ENCODE results near the gene MORC3. TPM values are rescaled to one million over a fixed set of nuclear protein-coding genes. Genes with fewer than 3 reads are reported as not detected.
A peak's percentile ranks its signal among the peaks of the same experiment; 100 is the strongest.
"Not testable (repeated sequence)": the region's sequence is repeated elsewhere in the genome, so short reads cannot be mapped to it uniquely, and the experiment has no call there.

The MORC3 gene
- total RNA-seq: 10 to 100 TPM; 32.6 to 41.8 TPM

DNA sequence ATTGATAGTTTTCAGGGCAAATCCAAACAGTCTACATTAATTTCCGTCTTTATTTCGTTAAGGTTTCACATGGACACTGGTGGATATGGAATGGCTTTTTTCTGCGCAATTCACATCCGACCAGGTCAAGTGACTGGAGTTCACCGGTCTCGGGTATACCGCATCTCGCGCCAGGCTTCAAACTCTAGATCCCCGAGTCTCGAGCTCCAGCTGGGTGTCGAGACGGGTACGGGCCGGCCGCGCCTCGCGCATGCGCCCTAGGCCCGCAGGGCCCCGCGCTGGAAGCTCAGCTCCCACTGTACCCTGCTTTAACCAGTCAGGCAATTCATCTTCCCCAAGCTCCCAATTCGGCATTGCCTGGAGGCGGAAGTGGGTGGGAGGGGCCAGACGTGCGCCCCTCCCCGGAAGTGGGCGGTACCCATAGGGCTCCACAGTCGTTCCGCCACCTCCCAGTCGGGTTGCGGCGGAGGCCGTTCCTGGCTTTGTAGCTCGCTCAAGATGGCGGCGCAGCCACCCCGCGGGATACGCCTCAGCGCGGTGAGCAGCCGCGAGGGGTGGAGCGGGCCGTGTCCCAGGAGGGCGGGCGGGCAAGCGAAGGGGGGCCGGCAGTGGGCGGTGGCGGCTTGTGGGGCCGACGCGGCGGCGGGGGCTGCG, at the start of gene MORC3:
MORC3 (plus strand) TSS at position 431 of the 654 bp plus-strand sequence; CDS start at position 499, 68 bp downstream.
- peak within 1 kb of the TSS; percentile 83 to 97 for H3K27ac Mint-ChIP-seq
- peak; percentile 98 for DNase-seq (ENCODE audit: low spot score in 2 of 2)
- H3K36me3 Mint-ChIP-seq: peaks cover 24 to 59% of the 10 kb centered on the region in 2 donors
- H3K9me3 Mint-ChIP-seq: peaks cover 0 to 15% of the 10 kb centered on the region in 2 donors
- ATAC-seq: peak; percentile 91 to 92

DNA sequence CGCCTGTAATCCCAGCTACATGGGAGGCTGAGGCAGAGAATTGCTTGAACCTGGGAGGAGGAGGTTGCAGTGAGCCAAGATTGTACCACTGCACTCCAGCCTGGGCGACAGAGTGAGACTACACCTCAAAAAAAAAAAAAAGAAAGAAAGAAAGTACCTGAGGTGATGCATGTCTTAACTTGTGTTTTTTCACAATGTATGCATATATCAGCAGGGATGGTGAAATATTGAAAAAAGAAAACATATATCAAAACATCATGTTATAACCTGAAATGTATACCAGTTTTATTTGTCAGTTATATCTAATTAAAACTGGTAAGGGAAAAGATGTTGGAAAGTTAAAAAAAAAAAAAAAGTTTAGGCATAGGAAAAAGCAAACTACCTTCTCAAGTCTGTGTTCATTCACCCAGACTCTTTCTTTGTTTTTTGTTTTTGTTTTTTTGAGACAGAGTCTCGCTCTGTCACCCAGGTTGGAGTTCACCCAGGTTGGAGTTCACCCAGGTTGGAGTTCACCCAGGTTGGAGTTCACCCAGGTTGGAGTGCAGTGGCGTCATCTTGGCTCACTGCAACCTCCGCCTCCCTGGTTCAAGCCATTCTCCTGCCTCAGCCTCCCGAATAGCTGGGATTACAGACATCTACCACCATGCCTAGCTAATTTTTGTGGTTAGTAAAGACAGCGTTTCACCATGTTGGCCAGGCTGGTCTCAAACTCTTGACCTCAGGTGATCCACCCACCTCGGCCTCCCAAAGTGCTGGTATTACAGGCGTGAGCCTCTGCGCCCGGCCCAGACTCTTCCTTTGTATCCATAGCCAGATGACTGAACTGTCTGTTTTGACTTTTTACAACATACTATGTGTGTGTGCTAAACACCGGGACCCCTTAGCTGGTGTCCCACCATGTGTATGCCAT, 49.0 kb upstream of the MORC3 start:
- not testable (repeated sequence) for ATAC-seq; DNase-seq (ENCODE audit: low spot score in 2 of 2); H3K27ac Mint-ChIP-seq; H3K36me3 Mint-ChIP-seq; H3K9me3 Mint-ChIP-seq

DNA sequence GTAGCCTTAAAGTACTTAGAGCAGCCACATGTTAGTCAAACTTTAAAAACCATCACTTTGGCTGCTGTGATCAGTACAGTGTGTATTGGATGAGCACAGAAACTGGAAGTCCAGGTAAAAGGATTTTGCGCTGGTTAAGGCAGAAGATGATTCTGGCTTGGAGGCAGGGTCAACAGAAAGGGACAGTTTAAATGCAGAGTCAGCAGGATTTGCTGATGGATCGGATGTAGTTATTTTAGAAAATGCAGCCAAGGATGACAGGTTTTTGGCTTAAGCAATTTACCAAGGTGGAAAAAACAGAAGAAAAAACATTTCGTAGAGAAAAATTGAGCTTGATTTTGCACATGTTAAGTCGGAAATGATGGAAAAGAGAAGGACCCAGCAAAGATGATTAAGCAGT, 45.9 kb upstream of the MORC3 start:
- DNase-seq (ENCODE audit: low spot score in 2 of 2) (no peak), ATAC-seq (no peak)
- Mint-ChIP-seq H3K36me3 (peaks cover 0 to 6% of the 10 kb centered on the region in 2 donors), H3K9me3 (no peaks in the 10 kb centered on the region), H3K27ac (peak overlapping the region in 1 of 2 donors; percentile 26)

DNA sequence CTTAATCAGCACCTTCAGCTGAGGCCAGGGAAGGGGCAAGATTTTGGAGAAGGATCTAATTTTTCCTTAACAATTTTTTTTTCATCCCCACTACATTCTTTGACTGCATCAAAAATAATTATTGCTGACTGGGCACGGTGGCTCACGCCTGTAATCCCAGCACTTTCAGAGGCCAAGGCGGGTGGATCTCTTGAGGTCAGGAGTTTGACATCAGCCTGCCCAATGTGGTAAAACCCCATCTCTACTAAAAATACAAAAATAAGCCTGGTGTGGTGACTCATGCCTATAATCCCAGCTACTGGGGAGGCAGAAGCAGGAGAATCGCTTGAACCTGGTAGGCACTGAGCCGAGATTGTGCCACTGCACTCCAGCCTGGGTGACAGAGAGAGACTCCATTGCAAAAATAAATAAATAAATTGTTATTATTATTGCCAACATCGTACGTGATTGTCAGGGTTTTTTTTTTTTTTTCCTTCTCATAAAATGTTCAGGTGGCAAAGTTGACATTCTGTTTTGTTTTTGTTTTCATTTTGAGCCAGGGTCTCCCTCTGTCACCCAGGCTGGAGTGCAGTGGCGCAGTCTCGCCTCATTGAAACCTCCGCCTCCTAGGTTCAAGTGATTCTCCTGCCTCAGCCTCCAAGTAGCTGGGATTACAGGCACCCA, 37.3 kb upstream of the MORC3 start:
- no peaks in the 10 kb centered on the region for H3K9me3 Mint-ChIP-seq
- no peak overlapping the region for H3K27ac Mint-ChIP-seq
- H3K36me3 Mint-ChIP-seq: peaks cover under 1 to 4% of the 10 kb centered on the region in 2 donors
- peak in 1 of 2 donors; percentile 56 for ATAC-seq
- DNase-seq (ENCODE audit: low spot score in 2 of 2): no peak

DNA sequence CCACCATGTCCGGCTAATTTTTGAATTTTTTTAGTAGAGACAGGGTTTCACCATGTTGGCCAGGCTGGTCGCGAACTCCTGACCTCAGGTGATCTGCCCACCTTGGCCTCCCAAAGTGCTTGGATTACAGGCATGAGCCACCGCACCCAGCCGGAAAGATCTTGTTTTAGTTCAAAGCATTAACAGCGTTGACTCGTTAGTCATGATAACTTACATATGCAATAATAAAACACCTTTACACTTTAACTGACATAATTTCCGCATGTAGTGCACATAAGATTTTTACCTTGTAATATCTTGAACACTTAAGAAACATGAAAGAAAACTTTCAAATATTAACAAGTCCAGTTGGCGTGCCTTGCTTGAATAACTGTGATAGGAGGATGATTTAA, 36.8 kb upstream of the MORC3 start:
- not testable (repeated sequence) for DNase-seq (ENCODE audit: low spot score in 2 of 2); ATAC-seq; H3K36me3 Mint-ChIP-seq; H3K9me3 Mint-ChIP-seq; H3K27ac Mint-ChIP-seq

GRCh38 chr21:36288651-36289243, 31.2 kb upstream of the MORC3 start:
- peak overlapping the region; percentile 94 to 98 for H3K27ac Mint-ChIP-seq
- peak; percentile 71 to 77 for ATAC-seq
- no peak for DNase-seq (ENCODE audit: low spot score in 2 of 2)
- no peaks in the 10 kb centered on the region for H3K9me3 Mint-ChIP-seq
- H3K36me3 Mint-ChIP-seq: peaks cover 4 to 17% of the 10 kb centered on the region in 2 donors

DNA sequence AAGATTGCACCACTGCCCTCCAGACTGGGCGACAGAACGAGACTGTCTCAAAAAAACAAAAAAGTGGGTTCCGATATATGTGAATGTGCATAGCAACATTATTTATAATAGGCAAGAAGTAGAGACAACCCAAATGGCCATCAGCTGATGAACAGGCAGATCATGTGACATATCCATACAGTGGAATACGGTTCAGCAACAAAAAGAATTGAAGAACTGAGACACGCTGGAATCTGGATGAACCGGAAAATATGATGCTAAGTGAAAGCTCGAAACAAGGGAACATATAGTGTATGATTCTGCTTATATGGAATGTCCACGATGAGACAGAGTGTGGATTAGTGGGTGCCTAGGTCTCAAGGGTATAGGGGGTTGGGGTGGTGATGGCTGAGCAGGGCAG, 28.5 kb upstream of the MORC3 start:
- Mint-ChIP-seq H3K27ac (no peak overlapping the region), H3K36me3 (peaks cover 4 to 17% of the 10 kb centered on the region in 2 donors)
- no peak for DNase-seq (ENCODE audit: low spot score in 2 of 2)

DNA sequence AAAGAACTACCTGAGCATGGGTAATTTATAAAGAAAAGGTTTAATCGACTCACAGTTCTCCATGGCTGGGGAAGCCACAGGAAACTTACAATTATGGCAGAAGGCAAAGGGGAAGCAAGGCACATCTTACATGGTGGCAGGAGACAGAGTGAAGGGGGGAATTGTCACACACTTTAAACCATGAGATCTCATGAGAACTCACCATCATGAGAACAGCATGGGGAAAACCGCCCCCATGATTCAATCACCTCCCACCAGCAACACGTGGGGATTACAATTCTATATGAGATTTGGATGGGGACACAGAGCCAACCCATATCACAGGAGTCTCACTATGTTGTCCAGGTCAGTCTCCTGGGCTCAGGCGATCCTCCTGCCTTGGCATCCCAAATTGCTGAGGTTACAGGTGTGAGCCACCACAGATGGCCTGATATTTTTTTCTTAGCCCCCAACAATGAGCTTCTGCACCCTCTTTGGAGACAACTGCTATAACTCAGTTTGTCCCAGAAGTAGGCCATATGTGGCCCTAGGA, 22.5 kb upstream of the MORC3 start:
- Mint-ChIP-seq H3K9me3 (no peaks in the 10 kb centered on the region), H3K36me3 (peaks cover 4 to 6% of the 10 kb centered on the region in 2 donors), H3K27ac (peak overlapping the region; percentile 26 to 89)
- DNase-seq (ENCODE audit: low spot score in 2 of 2): no peak
- no peak for ATAC-seq

More for the DNA sequence above, 28.5 kb upstream of the MORC3 start:
- no peaks in the 10 kb centered on the region for H3K9me3 Mint-ChIP-seq
- ATAC-seq: no peak

GRCh38 chr21:36297938-36298572, 21.9 kb upstream of the MORC3 start:
- ATAC-seq: peak; percentile 93 to 97
- H3K27ac Mint-ChIP-seq: peak overlapping the region; percentile 26 to 89
- H3K36me3 Mint-ChIP-seq: peaks cover 4 to 5% of the 10 kb centered on the region in 2 donors
- H3K9me3 Mint-ChIP-seq: no peaks in the 10 kb centered on the region
- peak; percentile 62 to 75 for DNase-seq (ENCODE audit: low spot score in 2 of 2)

DNA sequence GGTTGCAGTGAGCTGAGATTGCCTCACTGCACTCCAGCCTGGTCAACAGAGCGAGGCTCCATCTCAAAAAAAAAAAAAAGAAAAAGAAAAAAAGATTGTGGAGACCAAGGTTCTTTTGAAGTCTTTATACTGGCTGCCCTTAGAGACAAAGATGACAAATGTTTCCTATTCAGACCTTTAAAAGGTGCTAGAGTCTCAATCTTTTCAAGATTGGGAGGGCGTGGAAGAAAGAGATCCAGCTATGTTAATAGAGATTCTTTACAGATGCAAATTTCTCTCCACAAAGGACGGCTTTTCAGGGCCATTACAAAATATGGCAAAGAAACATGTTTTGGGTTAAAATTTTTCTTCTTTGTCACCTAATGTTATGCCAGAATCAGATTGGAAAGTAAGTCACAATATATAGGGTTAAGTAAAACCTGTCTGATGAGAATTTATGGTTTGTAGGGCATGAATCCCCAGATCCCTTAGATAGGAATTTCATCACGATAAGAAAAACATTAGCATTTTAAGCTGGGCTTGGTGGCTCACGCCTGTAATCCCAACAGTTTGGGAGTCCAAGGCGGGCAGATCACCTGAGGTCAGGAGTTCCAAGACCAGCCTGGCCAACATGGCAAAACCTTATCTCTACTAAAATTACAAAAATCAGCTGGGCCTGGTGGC, 13.0 kb upstream of the MORC3 start:
- Mint-ChIP-seq H3K27ac (no peak overlapping the region), H3K9me3 (no peaks in the 10 kb centered on the region), H3K36me3 (peaks cover 0 to 10% of the 10 kb centered on the region in 2 donors)
- DNase-seq (ENCODE audit: low spot score in 2 of 2) (no peak), ATAC-seq (no peak)

GRCh38 chr21:36310016-36310415, 10.0 kb upstream of the MORC3 start:
- Mint-ChIP-seq H3K9me3 (peaks cover 0 to 19% of the 10 kb centered on the region in 2 donors), H3K36me3 (peaks cover 0 to 24% of the 10 kb centered on the region in 2 donors), H3K27ac (peak overlapping the region; percentile 48 to 86)
- DNase-seq (ENCODE audit: low spot score in 2 of 2) (peak; percentile 60 to 63), ATAC-seq (peak; percentile 99 to 100)

GRCh38 chr21:36313446-36313845, 6.6 kb upstream of the MORC3 start:
- peaks cover 7 to 32% of the 10 kb centered on the region in 2 donors for H3K36me3 Mint-ChIP-seq
- not testable (repeated sequence) for ATAC-seq; DNase-seq (ENCODE audit: low spot score in 2 of 2); H3K27ac Mint-ChIP-seq
- H3K9me3 Mint-ChIP-seq: peaks cover 0 to 33% of the 10 kb centered on the region in 2 donors

GRCh38 chr21:36316045-36316444, 4.0 kb upstream of the MORC3 start:
- not testable (repeated sequence) for ATAC-seq; DNase-seq (ENCODE audit: low spot score in 2 of 2); H3K27ac Mint-ChIP-seq
- Mint-ChIP-seq H3K36me3 (peaks cover 16 to 41% of the 10 kb centered on the region in 2 donors), H3K9me3 (peaks cover 0 to 33% of the 10 kb centered on the region in 2 donors)

DNA sequence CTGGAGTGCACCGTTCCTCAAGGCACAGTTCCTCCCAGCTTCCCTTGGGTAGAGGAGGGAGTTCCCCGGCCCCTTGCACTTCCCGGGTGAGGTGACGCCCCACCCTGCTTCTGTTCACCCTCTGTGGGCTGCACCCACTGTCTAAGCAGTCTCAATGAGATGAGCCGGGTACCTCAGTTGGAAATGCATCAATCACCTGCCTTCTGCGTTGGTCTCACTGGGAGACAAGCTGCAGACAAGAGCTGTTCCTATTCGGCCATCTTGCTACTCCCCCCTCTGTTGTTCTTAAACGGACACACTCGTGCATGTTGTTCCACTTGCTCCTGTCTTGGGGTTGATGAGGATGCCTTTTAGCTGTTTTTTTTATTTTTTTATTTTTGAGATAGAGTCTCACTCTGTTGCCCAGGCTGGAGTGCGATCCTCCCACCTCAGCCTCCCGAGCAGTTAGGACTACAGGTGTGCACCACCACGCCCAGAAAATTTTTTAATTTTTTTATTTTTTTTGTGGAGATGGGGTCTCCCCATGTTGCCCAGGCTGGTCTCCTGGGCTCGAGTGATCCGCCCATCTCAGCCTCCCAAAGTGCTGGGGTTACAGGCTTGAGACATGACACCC, 3.0 kb upstream of the MORC3 start:
- no peak for DNase-seq (ENCODE audit: low spot score in 2 of 2)
- H3K27ac Mint-ChIP-seq: no peak overlapping the region
- ATAC-seq: no peak
- peaks cover 0 to 33% of the 10 kb centered on the region in 2 donors for H3K9me3 Mint-ChIP-seq
- H3K36me3 Mint-ChIP-seq: peaks cover 24 to 50% of the 10 kb centered on the region in 2 donors

DNA sequence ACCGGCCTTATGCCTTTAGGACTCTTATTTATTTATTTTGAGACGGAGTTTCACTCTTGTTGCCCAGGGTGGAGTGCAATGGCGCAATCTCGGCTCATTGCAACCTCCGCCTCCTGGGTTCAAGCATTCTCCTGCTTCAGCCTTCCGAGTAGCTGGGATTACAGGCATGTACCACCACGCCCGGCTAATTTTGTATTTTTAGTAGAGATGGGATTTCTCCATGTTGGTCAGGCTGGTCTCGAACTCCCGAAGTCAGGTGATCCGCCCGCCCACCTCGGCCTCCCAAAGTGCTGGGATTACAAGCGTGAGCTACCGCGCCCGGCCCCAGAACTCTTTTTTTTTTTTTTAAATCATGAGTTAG, 611 bp upstream of the MORC3 start:
- Mint-ChIP-seq H3K27ac (peak overlapping the region; percentile 83 to 97), H3K9me3 (peaks cover 0 to 17% of the 10 kb centered on the region in 2 donors), H3K36me3 (peaks cover 24 to 54% of the 10 kb centered on the region in 2 donors)
- ATAC-seq; DNase-seq (ENCODE audit: low spot score in 2 of 2): not testable (repeated sequence)
